ENCODE data around the gene HIP1. TPM values are rescaled to one million over a fixed set of nuclear protein-coding genes. Genes with fewer than 3 reads are reported as not detected.

The HIP1 gene
- total and polyA plus RNA-seq, 4 donors, result 10.2 to 51.2 (median 28.6) TPM

- no peak overlapping the region for H3K9ac ChIP-seq (ENCODE audit: insufficient read depth in 1 of 2, low read length in 2 of 2)
- no peaks in the 10 kb centered on the region for H3K36me3 ChIP-seq (ENCODE audit: control insufficient read depth in 4 of 4, insufficient read depth in 4 of 4, low read length in 4 of 4)
- peaks cover 0 to 1% (median 0%) of the 10 kb centered on the region in 5 donors for H3K4me1 ChIP-seq (ENCODE audit: control insufficient read depth in 5 of 5, insufficient read depth in 5 of 5, low read length in 5 of 5)
- no peak for ATAC-seq (ENCODE audit: insufficient read depth, low FRiP score)
- H3K4me3 ChIP-seq, result no peak overlapping the region
- no peaks in the 10 kb centered on the region for H3K27me3 ChIP-seq (ENCODE audit: control insufficient read depth in 3 of 3, insufficient read depth in 3 of 3, low read length in 2 of 3)
- no peak overlapping the region for H3K27ac ChIP-seq (ENCODE audit: low read depth in 1 of 2, low read length in 1 of 2)
- peaks cover 0 to 5% (median 2%) of the 10 kb centered on the region in 4 donors for H3K9me3 ChIP-seq (ENCODE audit: control insufficient read depth in 4 of 4, insufficient read depth in 3 of 4, low read length in 3 of 4)
- no peak for TF ChIP-seq CTCF (IDR thresholded peaks at IDR 0.05; ENCODE audit: control extremely low read depth, extremely low read depth)
- whole genome bisulfite sequencing, 2 donors, result 56 to 72% methylated on average over 4 of the region's 4 CpGs
- DNase-seq, result peak in 2 of 3 donors; percentile 39 to 49
These were observed 33.8 kb downstream of the HIP1 start for GRCh38 chr7:75704928-75705327.

- TF ChIP-seq CTCF (IDR thresholded peaks at IDR 0.05; ENCODE audit: control extremely low read depth, extremely low read depth), result no peak
- no peak overlapping the region for H3K4me3 ChIP-seq
- ATAC-seq (ENCODE audit: insufficient read depth, low FRiP score) (no peak), DNase-seq (no peak)
- 91 to 93% methylated on average over 4 of the region's 4 CpGs for WGBS, 2 donors
- H3K4me1 ChIP-seq (ENCODE audit: control insufficient read depth in 5 of 5, insufficient read depth in 5 of 5, low read length in 5 of 5), result peaks cover 0 to 1% (median 0%) of the 10 kb centered on the region in 5 donors
- no peak overlapping the region for H3K27ac ChIP-seq (ENCODE audit: low read depth in 1 of 2, low read length in 1 of 2)
- no peaks in the 10 kb centered on the region for H3K36me3 ChIP-seq (ENCODE audit: control insufficient read depth in 4 of 4, insufficient read depth in 4 of 4, low read length in 4 of 4)
- H3K27me3 ChIP-seq (ENCODE audit: control insufficient read depth in 3 of 3, insufficient read depth in 3 of 3, low read length in 2 of 3), result no peaks in the 10 kb centered on the region
- H3K9me3 ChIP-seq (ENCODE audit: control insufficient read depth in 4 of 4, insufficient read depth in 3 of 4, low read length in 3 of 4), result no peaks in the 10 kb centered on the region
- no peak overlapping the region for H3K9ac ChIP-seq (ENCODE audit: insufficient read depth in 1 of 2, low read length in 2 of 2)
These were observed 36.2 kb downstream of the HIP1 start for GRCh38 chr7:75702515-75702914.

- peaks cover 0 to 2% (median 0%) of the 10 kb centered on the region in 4 donors for H3K9me3 ChIP-seq (ENCODE audit: control insufficient read depth in 4 of 4, insufficient read depth in 3 of 4, low read length in 3 of 4)
- no peak for ATAC-seq (ENCODE audit: insufficient read depth, low FRiP score)
- H3K27ac ChIP-seq (ENCODE audit: low read depth in 1 of 2, low read length in 1 of 2), result no peak overlapping the region
- TF ChIP-seq CTCF (IDR thresholded peaks at IDR 0.05; ENCODE audit: control extremely low read depth, extremely low read depth), result no peak
- H3K4me3 ChIP-seq, result no peak overlapping the region
- no peak for DNase-seq
- H3K9ac ChIP-seq (ENCODE audit: insufficient read depth in 1 of 2, low read length in 2 of 2), result no peak overlapping the region
- H3K4me1 ChIP-seq (ENCODE audit: control insufficient read depth in 5 of 5, insufficient read depth in 5 of 5, low read length in 5 of 5), result peaks cover 0 to 2% (median 0%) of the 10 kb centered on the region in 5 donors
- no peaks in the 10 kb centered on the region for H3K36me3 ChIP-seq (ENCODE audit: control insufficient read depth in 4 of 4, insufficient read depth in 4 of 4, low read length in 4 of 4)
- 91 to 92% methylated on average over 12 of the region's 12 CpGs for WGBS, 2 donors
- H3K27me3 ChIP-seq (ENCODE audit: control insufficient read depth in 3 of 3, insufficient read depth in 3 of 3, low read length in 2 of 3), result no peaks in the 10 kb centered on the region
These were observed 38.7 kb downstream of the HIP1 start for GRCh38 chr7:75699993-75700392.

- H3K27me3 ChIP-seq (ENCODE audit: control insufficient read depth in 3 of 3, insufficient read depth in 3 of 3, low read length in 2 of 3), result no peaks in the 10 kb centered on the region
- no peak overlapping the region for H3K4me3 ChIP-seq
- no peak overlapping the region for H3K9ac ChIP-seq (ENCODE audit: insufficient read depth in 1 of 2, low read length in 2 of 2)
- DNase-seq (no peak), ATAC-seq (ENCODE audit: insufficient read depth, low FRiP score) (no peak)
- no peaks in the 10 kb centered on the region for H3K36me3 ChIP-seq (ENCODE audit: control insufficient read depth in 4 of 4, insufficient read depth in 4 of 4, low read length in 4 of 4)
- H3K4me1 ChIP-seq (ENCODE audit: control insufficient read depth in 5 of 5, insufficient read depth in 5 of 5, low read length in 5 of 5), result peaks cover 0 to 2% (median 0%) of the 10 kb centered on the region in 5 donors
- peaks cover 0 to 2% (median 0%) of the 10 kb centered on the region in 4 donors for H3K9me3 ChIP-seq (ENCODE audit: control insufficient read depth in 4 of 4, insufficient read depth in 3 of 4, low read length in 3 of 4)
- H3K27ac ChIP-seq (ENCODE audit: low read depth in 1 of 2, low read length in 1 of 2), result no peak overlapping the region
- no peak for TF ChIP-seq CTCF (IDR thresholded peaks at IDR 0.05; ENCODE audit: control extremely low read depth, extremely low read depth)
These were observed 40.4 kb downstream of the HIP1 start for GRCh38 chr7:75698358-75698757.
